GM21390 (cell line): ENCODE data around the gene RHOA.
"Not testable (repeated sequence)": the region's sequence is repeated elsewhere in the genome, so short reads cannot be mapped to it uniquely, and the experiment has no call there.

ENCODE experiments used
- ATAC-seq: cut with Tn5 transposase; IDR thresholded peaks from one replicate; pipeline ENCODE4 v1.9.1; 2021; ENCODE audit not compliant: unreplicated experiment

RHOA gene

GRCh38 chr3:49370585-49371290 lies 41.0 kb downstream of the RHOA start:
- ATAC-seq: no peak

- ATAC-seq: no peak
These were observed 49.2 kb downstream of the RHOA start for GRCh38 chr3:49362561-49362960.

GRCh38 chr3:49359623-49360022 lies 52.2 kb downstream of the RHOA start:
- ATAC-seq: no peak

GRCh38 chr3:49358884-49359225 lies 52.9 kb downstream of the RHOA start:
- peak; percentile 7 for ATAC-seq

- peak; percentile 86 for ATAC-seq
These were observed 53.4 kb downstream of the RHOA start, which contains the start of gene GPX1 for GRCh38 chr3:49358217-49358883. Gene GPX1, minus strand, starts transcription at chr3:49358353. Its CDS starts 75 bp downstream, at chr3:49358278.

GRCh38 chr3:49357443-49358216 lies 54.1 kb downstream of the RHOA start:
- not testable (repeated sequence) for ATAC-seq

- ATAC-seq: not testable (repeated sequence)
These were observed 54.7 kb downstream of the RHOA start for GRCh38 chr3:49357095-49357442.

- no peak for ATAC-seq
These were observed 58.8 kb downstream of the RHOA start for GRCh38 chr3:49352890-49353421.

GRCh38 chr3:49352281-49352680 lies 59.5 kb downstream of the RHOA start:
- no peak for ATAC-seq

GRCh38 chr3:49351521-49352011 lies 60.2 kb downstream of the RHOA start:
- ATAC-seq: no peak

- no peak for ATAC-seq
These were observed 62.2 kb downstream of the RHOA start for GRCh38 chr3:49349348-49350114.

GRCh38 chr3:49348361-49348760 lies 63.4 kb downstream of the RHOA start:
- ATAC-seq: not testable (repeated sequence)

- no peak for ATAC-seq
These were observed 65.0 kb downstream of the RHOA start for GRCh38 chr3:49346797-49347251.

GRCh38 chr3:49343163-49343562 lies 68.6 kb downstream of the RHOA start:
- no peak for ATAC-seq

GRCh38 chr3:49341996-49342395 lies 69.8 kb downstream of the RHOA start:
- no peak for ATAC-seq

- peak; percentile 86 for ATAC-seq
These were observed 71.6 kb downstream of the RHOA start, which contains the start of gene USP4 for GRCh38 chr3:49339941-49340800. Gene USP4, minus strand, starts transcription at chr3:49340053. Its CDS starts 29 bp downstream, at chr3:49340024.

GRCh38 chr3:49339581-49339940 lies 72.2 kb downstream of the RHOA start:
- no peak for ATAC-seq

- ATAC-seq: no peak
These were observed 77.7 kb downstream of the RHOA start for GRCh38 chr3:49333916-49334633.

- no peak for ATAC-seq
These were observed 78.7 kb downstream of the RHOA start for GRCh38 chr3:49333091-49333490.
